Liver (tissue), 9 donors: Measurements from ENCODE around the gene PEAK3. TPM values are rescaled to one million over a fixed set of nuclear protein-coding genes. Genes with fewer than 3 reads are reported as not detected.

Experiments
- DNase-seq: peaks from one replicate; pipeline ENCODE4 v3.0.0-alpha.2; 2017; ENCODE audit warnings: low spot score
- H3K27ac ChIP-seq, 2 donors: one replicate each; pipeline ENCODE4 v1.7.0; 2013; ENCODE audit warnings: inconsistent platforms in 2 of 2, low read length in 2 of 2, control low read depth in 1 of 2, low read depth in 1 of 2, mild to moderate bottlenecking in 1 of 2
- H3K27me3 ChIP-seq, 4 donors: one replicate each; pipeline versions ENCODE4 v1.6.1 to v1.7.0; 2013; ENCODE audit warnings: low read length in 3 of 4, inconsistent platforms in 1 of 4, mild to moderate bottlenecking in 1 of 4, moderate library complexity in 1 of 4; ENCODE audit not compliant: control insufficient read depth in 4 of 4, insufficient read depth in 4 of 4
- H3K36me3 ChIP-seq, 4 donors: one replicate each; pipeline versions ENCODE4 v1.6.1 to v1.7.0; 2013; ENCODE audit warnings: low read length in 3 of 4, mild to moderate bottlenecking in 3 of 4, low read depth in 1 of 4, moderate library complexity in 1 of 4; ENCODE audit not compliant: control insufficient read depth in 4 of 4, insufficient read depth in 3 of 4
- H3K4me1 ChIP-seq, 4 donors: one replicate each; pipeline versions ENCODE4 v1.6.1 to v1.7.0; 2013; ENCODE audit warnings: low read length in 3 of 4, mild to moderate bottlenecking in 3 of 4, moderate library complexity in 1 of 4; ENCODE audit not compliant: control insufficient read depth in 4 of 4, insufficient read depth in 4 of 4
- H3K4me3 ChIP-seq, 3 donors: one replicate each; pipeline versions ENCODE4 v1.6.1 to v1.7.0; 2013; ENCODE audit warnings: low read length in 3 of 3, control low read depth in 1 of 3, low read depth in 1 of 3, mild to moderate bottlenecking in 1 of 3
- H3K9ac ChIP-seq, 2 donors: one replicate each; pipeline ENCODE4 v1.7.0; 2013; ENCODE audit warnings: low read length in 2 of 2, mild to moderate bottlenecking in 2 of 2, moderate library complexity in 2 of 2, control low read depth in 1 of 2, low read depth in 1 of 2
- H3K9me3 ChIP-seq, 4 donors: one replicate each; pipeline versions ENCODE4 v1.6.1 to v1.7.0; 2013; ENCODE audit warnings: low read length in 3 of 4; ENCODE audit not compliant: control insufficient read depth in 4 of 4
- ATF3 ChIP-seq: IDR thresholded peaks from 2 replicates; pipeline ENCODE4 v1.6.1; 2016; ENCODE audit warnings: antibody characterized with exemption
- FOXA1 ChIP-seq: IDR thresholded peaks from 2 replicates; pipeline ENCODE4 v1.6.1; 2016; ENCODE audit warnings: antibody characterized with exemption
- GABPA ChIP-seq, 2 donors: IDR thresholded peaks in 1 of 2; conservative IDR thresholded peaks in 1 of 2; 2 replicates each; pipeline ENCODE4 v1.6.1; 2016; ENCODE audit warnings: antibody characterized with exemption in 2 of 2, mild to moderate bottlenecking in 1 of 2, moderate library complexity in 1 of 2
- HNF4A ChIP-seq, 2 donors: conservative IDR thresholded peaks; 2 replicates each; pipeline ENCODE4 v1.6.1; 2016; ENCODE audit warnings: antibody characterized with exemption in 2 of 2, mild to moderate bottlenecking in 2 of 2
- HNF4G ChIP-seq: IDR thresholded peaks from 2 replicates; pipeline ENCODE4 v1.6.1; 2016; ENCODE audit warnings: antibody characterized with exemption
- JUND ChIP-seq, 2 donors: IDR thresholded peaks; 2 replicates each; pipeline ENCODE4 v1.6.1; 2016; ENCODE audit warnings: antibody characterized with exemption in 2 of 2
- MAX ChIP-seq: IDR thresholded peaks from 2 replicates; pipeline ENCODE4 v1.6.1; 2016; ENCODE audit warnings: antibody characterized with exemption
- NR2F2 ChIP-seq: IDR thresholded peaks from 2 replicates; pipeline ENCODE4 v1.6.1; 2016; ENCODE audit warnings: antibody characterized with exemption
- RAD21 ChIP-seq, 2 donors: IDR thresholded peaks; 2 replicates each; pipeline ENCODE4 v1.6.1; 2016; ENCODE audit warnings: antibody characterized with exemption in 2 of 2, mild to moderate bottlenecking in 2 of 2
- REST ChIP-seq: IDR thresholded peaks from 2 replicates; pipeline ENCODE4 v1.6.1; 2016; ENCODE audit warnings: antibody characterized with exemption, mild to moderate bottlenecking
- RXRA ChIP-seq, 2 donors: IDR thresholded peaks; 2 replicates each; pipeline ENCODE4 v1.6.1; 2017 to 2018; ENCODE audit warnings: antibody characterized with exemption in 2 of 2, mild to moderate bottlenecking in 1 of 2
- SP1 ChIP-seq: IDR thresholded peaks from 2 replicates; pipeline ENCODE4 v1.6.1; 2018; ENCODE audit warnings: antibody characterized with exemption, mild to moderate bottlenecking
- TAF1 ChIP-seq: conservative IDR thresholded peaks from 2 replicates; pipeline ENCODE4 v1.6.1; 2016; ENCODE audit warnings: antibody characterized with exemption, mild to moderate bottlenecking
- ZBTB33 ChIP-seq: IDR thresholded peaks from 2 replicates; pipeline ENCODE4 v1.6.1; 2016; ENCODE audit warnings: antibody characterized with exemption
- WGBS: extraction: QIAGEN DNeasy Blood & Tissue Kit; methylation state at CpG from one replicate; pipeline ENCODE4 v1.1.7; 2013; 5-methylcytosine and 5-hydroxymethylcytosine counted together
- polyA plus RNA-seq, 2 donors: library from polyadenylated mRNA; stranded (reverse) in 1 of 2; unstranded in 1 of 2; fragments of 200-250 nt in 1 of 2; fragments of >200 nt in 1 of 2; fragmentation: Nextera tagmentation in 1 of 2; extraction: Ambion mirVana in 1 of 2; gene quantifications; one replicate each; pipeline versions ENCODE4 v1.2.1 to v1.2.3, GENCODE V29; 2013 to 2015
- total RNA-seq, 2 donors: library from RNA; depleted of rRNA; stranded (reverse); fragments of >200 nt; gene quantifications; one replicate each; pipeline ENCODE4 v1.2.3, GENCODE V29; 2014
- donor health status: healthy.
- donor health status: healthy.
- donor health status: healthy.
- donor health status: healthy.
- donor health status: healthy.

The PEAK3 gene
- total and polyA plus RNA-seq, 4 donors: 0.09 to 0.67 (median 0.31) TPM

GRCh38 chr19:2246801-2247361, 35.1 kb downstream of the PEAK3 start:
- no peak for TF ChIP-seq HNF4A (conservative IDR thresholded peaks at IDR 0.05)
- peak in 1 of 2 donors; percentile 52 for TF ChIP-seq GABPA (IDR thresholded peaks at IDR 0.05 in 1 of 2, conservative IDR thresholded peaks at IDR 0.05 in 1 of 2)
- 83% methylated on average over 26 of the region's 26 CpGs for WGBS
- Histone ChIP-seq H3K9ac (no peak overlapping the region), H3K36me3 (peaks cover 10 to 39% (median 32%) of the 10 kb centered on the region in 4 donors), H3K27me3 (peaks cover 0 to 11% (median 1%) of the 10 kb centered on the region in 4 donors), H3K27ac (no peak overlapping the region), H3K4me3 (no peak overlapping the region), H3K9me3 (no peaks in the 10 kb centered on the region), H3K4me1 (peaks cover 9 to 39% (median 20%) of the 10 kb centered on the region in 4 donors)
- no peak for DNase-seq

GRCh38 chr19:2246014-2246620, 35.9 kb downstream of the PEAK3 start:
- no peak for DNase-seq
- TF ChIP-seq ZBTB33 (no peak), ATF3 (no peak), GABPA (IDR thresholded peaks at IDR 0.05 in 1 of 2, conservative IDR thresholded peaks at IDR 0.05 in 1 of 2) (no peak), FOXA1 (no peak), SP1 (no peak), RXRA (IDR thresholded peaks at IDR 0.05) (no peak), REST (no peak), HNF4G (no peak), NR2F2 (no peak), JUND (IDR thresholded peaks at IDR 0.05) (no peak), TAF1 (no peak), RAD21 (IDR thresholded peaks at IDR 0.05) (no peak), MAX (no peak)
- Histone ChIP-seq H3K4me1 (peaks cover 9 to 39% (median 24%) of the 10 kb centered on the region in 4 donors), H3K9ac (no peak overlapping the region), H3K9me3 (no peaks in the 10 kb centered on the region), H3K36me3 (peaks cover 10 to 39% (median 32%) of the 10 kb centered on the region in 4 donors), H3K4me3 (no peak overlapping the region), H3K27ac (no peak overlapping the region), H3K27me3 (peaks cover 0 to 6% (median 0%) of the 10 kb centered on the region in 4 donors)
- WGBS: 95% methylated on average over 25 of the region's 25 CpGs
